NCI-H524 (cell line): ENCODE measurements around the gene OR6M1.

Source experiments
- DNase-seq, 2 experiments: peaks; one replicate each; lab custom pipeline; 2025; lab: John Stamatoyannopoulos, UW

The OR6M1 gene

DNA sequence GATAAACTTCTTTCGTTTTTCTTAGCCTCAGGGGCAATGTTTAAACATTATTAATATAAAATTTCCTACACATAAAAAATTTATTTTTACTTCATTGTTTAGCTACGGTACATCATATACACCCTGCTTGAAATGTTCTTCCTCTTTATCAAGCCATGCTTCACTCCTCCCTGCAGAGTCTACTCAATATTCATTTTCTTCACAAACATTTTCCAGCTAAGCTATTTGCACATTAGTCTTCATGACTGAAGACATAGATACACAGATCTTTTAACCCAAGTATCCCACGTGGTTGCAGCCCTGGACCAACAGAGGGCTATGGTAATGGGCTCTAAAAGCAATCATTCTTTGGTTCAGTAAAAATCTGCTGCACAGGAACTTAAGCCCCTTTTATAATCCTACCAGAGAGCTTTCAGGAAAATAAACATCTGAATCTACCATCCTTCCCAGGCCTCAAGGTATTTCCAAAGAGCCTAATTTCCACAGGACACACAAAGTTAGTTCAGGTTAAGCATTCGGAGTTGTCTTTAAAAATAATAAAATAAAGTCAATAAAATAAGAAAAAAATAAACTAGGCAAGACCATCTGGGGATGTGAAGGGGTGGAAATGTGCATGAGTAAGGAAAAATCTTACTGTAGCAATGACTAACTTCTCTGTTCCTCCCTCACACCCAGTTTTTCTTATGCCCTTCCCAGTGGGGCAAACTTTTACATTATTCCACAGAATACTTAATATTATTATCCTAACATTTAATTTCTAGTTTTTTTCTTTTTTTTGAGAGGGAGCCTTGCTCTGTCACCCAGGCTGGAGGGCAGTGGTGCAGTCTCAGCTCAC is 30.2 kb downstream of the OR6M1 start:
- DNase-seq = peak in 1 of 2 experiments; percentile 31

DNA sequence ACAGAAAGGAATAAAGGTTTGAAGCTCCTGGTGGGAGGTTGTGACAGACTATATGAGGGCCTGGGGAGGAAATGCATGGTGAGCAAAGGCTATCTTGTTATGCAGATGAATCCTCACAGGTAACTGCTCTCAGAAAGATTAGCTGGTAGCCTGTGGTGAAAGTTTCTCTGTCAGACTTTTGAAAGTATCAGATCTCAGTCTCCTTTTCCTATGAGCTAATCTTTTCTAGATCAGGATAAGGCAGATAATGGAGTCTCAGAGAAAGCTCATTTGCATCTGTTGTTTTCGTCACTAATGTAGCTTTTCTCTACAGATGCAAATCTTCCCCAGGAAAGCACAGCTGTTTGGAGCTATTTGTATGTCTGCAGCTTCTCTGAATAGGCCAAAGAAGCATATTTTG is 30.9 kb downstream of the OR6M1 start:
- no peak for DNase-seq

- DNase-seq = no peak
Measured at GRCh38 chr11:123773959-123774358, 32.2 kb downstream of the OR6M1 start.

DNA sequence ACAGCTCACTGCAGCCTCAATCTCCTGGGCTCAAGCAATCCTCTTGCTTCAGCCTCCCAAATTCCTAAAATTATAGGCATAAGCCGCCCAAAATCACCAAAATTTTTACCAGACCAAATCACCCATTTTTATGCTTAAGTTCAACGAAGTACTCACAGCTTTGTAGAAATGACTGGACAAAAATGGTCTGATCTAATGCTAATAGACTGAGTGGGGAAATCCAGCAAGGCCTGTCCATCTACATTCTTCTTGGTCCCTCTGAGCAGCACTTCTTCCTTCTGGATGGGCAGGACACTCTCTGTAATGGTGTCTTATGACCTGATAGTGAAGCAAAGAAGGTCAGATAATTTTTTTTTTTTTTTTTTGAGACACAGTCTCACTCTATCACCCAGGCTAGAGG is 33.1 kb downstream of the OR6M1 start:
- DNase-seq = no peak

DNA sequence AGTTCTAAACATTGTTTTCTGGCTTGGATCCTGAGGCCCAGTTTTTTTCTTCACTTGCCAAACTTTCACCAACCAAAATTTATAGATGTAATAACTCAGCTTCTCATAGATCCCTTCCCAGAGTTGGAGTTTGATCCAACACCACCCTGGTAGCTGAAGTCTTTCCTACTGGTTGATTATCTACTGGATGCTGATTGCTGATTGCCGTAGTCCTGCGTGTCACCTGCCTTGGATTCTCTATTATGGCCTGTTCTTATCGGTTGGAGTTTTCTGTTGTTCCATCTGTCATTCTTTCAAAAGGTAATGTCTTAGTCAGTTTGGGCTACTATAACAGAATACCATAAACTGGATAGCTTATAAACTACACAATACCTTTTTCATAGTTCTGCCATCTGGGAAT is 34.5 kb downstream of the OR6M1 start:
- no peak for DNase-seq

- no peak for DNase-seq
Measured at GRCh38 chr11:123770712-123771111, 35.4 kb downstream of the OR6M1 start.

DNA sequence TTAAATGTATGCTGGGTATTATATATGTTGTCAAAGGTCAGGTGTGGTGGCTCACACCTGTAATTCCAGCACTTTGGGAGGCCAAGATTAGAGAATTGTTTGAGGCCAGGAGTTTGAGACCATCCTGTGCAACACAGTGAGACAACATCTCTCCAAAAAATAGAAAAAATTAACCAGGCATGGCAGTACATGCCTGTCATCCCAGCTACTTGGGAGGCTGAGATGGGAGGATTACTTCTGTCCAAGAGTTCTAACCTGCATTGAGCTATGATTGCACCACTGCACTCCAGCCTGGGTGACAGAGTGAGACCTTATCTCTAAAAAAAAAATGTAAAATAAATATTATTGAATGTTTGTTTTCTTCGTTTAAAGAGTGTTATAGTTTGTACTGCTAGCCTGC is 40.5 kb downstream of the OR6M1 start:
- DNase-seq = no peak

DNA sequence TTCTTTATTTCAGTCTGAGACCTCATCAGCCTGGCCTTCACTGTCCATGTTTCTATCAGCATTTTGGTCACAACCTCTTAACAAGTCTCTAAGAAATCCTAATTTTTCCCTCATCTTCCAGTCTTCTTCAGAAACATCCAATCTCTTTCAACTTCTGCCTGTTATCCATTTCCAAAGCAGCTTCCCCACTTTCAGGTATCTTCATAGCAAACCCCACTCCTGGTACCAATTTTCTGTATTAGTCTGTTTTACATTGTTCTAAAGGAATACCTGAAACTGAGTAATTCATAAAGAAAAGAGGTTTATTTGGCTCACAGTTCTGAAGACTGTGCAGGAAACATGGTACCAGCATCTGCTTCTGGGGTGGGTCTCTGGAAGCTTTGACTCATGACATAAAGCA is 43.7 kb downstream of the OR6M1 start:
- no peak for DNase-seq

GRCh38 chr11:123760894-123761293 is 45.3 kb downstream of the OR6M1 start:
- DNase-seq = no peak

- DNase-seq = no peak
Measured at GRCh38 chr11:123757976-123758375, 48.2 kb downstream of the OR6M1 start.

- DNase-seq = no peak
Measured at GRCh38 chr11:123755813-123756212, 50.3 kb downstream of the OR6M1 start.
